SK-MEL-5 (cell line): ENCODE results near the gene PPM1J. TPM values are rescaled to one million over a fixed set of nuclear protein-coding genes. Genes with fewer than 3 reads are reported as not detected.

Experiments
- DNase-seq: peaks from one replicate; pipeline ENCODE4 v3.0.0-alpha.2; 2016; ENCODE audit warnings: low read depth, low spot score
- in situ Hi-C: cut with HindIII; loops from 2 replicates; pipeline ENCODE4 v1.10.0; 2016; ENCODE audit warnings: low sequenced_read_pairs, high pct_unique_total_duplicates, low pct_unique_long_range_greater_than_20kb
- total RNA-seq: library from RNA; depleted of rRNA; stranded (reverse); fragments of >200 nt; shearing (Covaris generic); gene quantifications from 2 replicates; pipeline ENCODE4 v1.2.3, GENCODE V29; 2014

Gene PPM1J
- total RNA-seq, 1 experiment from 2014 or later = 0.40 TPM

- in situ Hi-C loops = no loop called here
Observed at GRCh38 chr1:112698366-112699310, 16.5 kb downstream of the PPM1J start.

GRCh38 chr1:112697781-112698201, 17.3 kb downstream of the PPM1J start:
- in situ Hi-C loops = no loop called here
- no peak for DNase-seq

More at GRCh38 chr1:112698366-112699310, 16.5 kb downstream of the PPM1J start:
- DNase-seq = no peak

- in situ Hi-C loops = no loop called here
- no peak for DNase-seq
Observed at GRCh38 chr1:112696578-112697314, 18.4 kb downstream of the PPM1J start.

GRCh38 chr1:112695276-112695675, 19.9 kb downstream of the PPM1J start:
- DNase-seq = no peak
- in situ Hi-C loops = no loop called here

- in situ Hi-C loops = no loop called here
- DNase-seq = no peak
Observed at GRCh38 chr1:112694363-112694929, 20.7 kb downstream of the PPM1J start.

- in situ Hi-C loops = no loop called here
- no peak for DNase-seq
Observed at GRCh38 chr1:112693821-112694220, 21.3 kb downstream of the PPM1J start.

- DNase-seq = no peak
- in situ Hi-C loops = no loop called here
Observed at GRCh38 chr1:112692681-112693080, 22.5 kb downstream of the PPM1J start.

GRCh38 chr1:112689842-112690237, 25.3 kb downstream of the PPM1J start:
- DNase-seq = no peak

GRCh38 chr1:112689196-112689841, 25.8 kb downstream of the PPM1J start:
- no peak for DNase-seq
- in situ Hi-C loops = no loop called here

More at GRCh38 chr1:112689842-112690237, 25.3 kb downstream of the PPM1J start:
- in situ Hi-C loops = no loop called here

GRCh38 chr1:112688781-112689193, 26.3 kb downstream of the PPM1J start:
- in situ Hi-C loops = no loop called here
- no peak for DNase-seq

GRCh38 chr1:112687785-112688496, 27.2 kb downstream of the PPM1J start:
- in situ Hi-C loops = no loop called here
- no peak for DNase-seq

GRCh38 chr1:112687361-112687760, 27.8 kb downstream of the PPM1J start:
- no peak for DNase-seq
- in situ Hi-C loops = no loop called here

- in situ Hi-C loops = no loop called here
- DNase-seq = no peak
Observed at GRCh38 chr1:112686835-112687234, 28.3 kb downstream of the PPM1J start.

GRCh38 chr1:112686417-112686816, 28.7 kb downstream of the PPM1J start:
- no peak for DNase-seq
- in situ Hi-C loops = no loop called here

- no peak for DNase-seq
- in situ Hi-C loops = no loop called here
Observed at GRCh38 chr1:112685913-112686312, 29.2 kb downstream of the PPM1J start.

- no peak for DNase-seq
- in situ Hi-C loops = no loop called here
Observed at GRCh38 chr1:112678605-112679004, 36.5 kb downstream of the PPM1J start.

GRCh38 chr1:112677501-112677900, 37.6 kb downstream of the PPM1J start:
- no peak for DNase-seq
- in situ Hi-C loops = no loop called here
